Activated effector memory CD4-positive, alpha-beta T cell treated with anti-CD3 and anti-CD28 coated beads, Interleukin-2, amount 50 U/mL, for 16 hours (primary cell): ENCODE data around the gene WHRN.

Source experiments
- DNase-seq: peaks from one replicate; pipeline ENCODE4 v3.0.0-alpha.2; 2020

The WHRN gene

GRCh38 chr9:114445616-114446015 lies 59.7 kb downstream of the WHRN start:
- no peak for DNase-seq

GRCh38 chr9:114442022-114442421 lies 63.3 kb downstream of the WHRN start:
- no peak for DNase-seq

GRCh38 chr9:114437401-114437893 lies 67.8 kb downstream of the WHRN start:
- no peak for DNase-seq

- DNase-seq: peak; percentile 50
Observed at GRCh38 chr9:114434878-114435311, 70.4 kb downstream of the WHRN start.

- peak; percentile 14 for DNase-seq
Observed at GRCh38 chr9:114433720-114434255, 71.5 kb downstream of the WHRN start.

GRCh38 chr9:114433086-114433485 lies 72.2 kb downstream of the WHRN start:
- peak; percentile 46 for DNase-seq

GRCh38 chr9:114432323-114433067 lies 72.8 kb downstream of the WHRN start:
- peak; percentile 27 for DNase-seq

GRCh38 chr9:114431770-114432169 lies 73.5 kb downstream of the WHRN start:
- DNase-seq: peak; percentile 25

GRCh38 chr9:114431003-114431402 lies 74.3 kb downstream of the WHRN start:
- DNase-seq: peak; percentile 17

GRCh38 chr9:114430457-114430856 lies 74.8 kb downstream of the WHRN start:
- DNase-seq: peak; percentile 33

- peak; percentile 41 for DNase-seq
Observed at GRCh38 chr9:114429488-114429887, 75.8 kb downstream of the WHRN start.

GRCh38 chr9:114428466-114428865 lies 76.8 kb downstream of the WHRN start:
- peak; percentile 41 for DNase-seq

- DNase-seq: no peak
Observed at GRCh38 chr9:114427644-114428043, 77.6 kb downstream of the WHRN start.

GRCh38 chr9:114426046-114426948 lies 79.0 kb downstream of the WHRN start:
- no peak for DNase-seq

GRCh38 chr9:114425126-114425525 lies 80.1 kb downstream of the WHRN start:
- no peak for DNase-seq

GRCh38 chr9:114424126-114424525 lies 81.1 kb downstream of the WHRN start:
- DNase-seq: peak; percentile 61

GRCh38 chr9:114423181-114423580 lies 82.1 kb downstream of the WHRN start:
- DNase-seq: peak; percentile 49

- DNase-seq: no peak
Observed at GRCh38 chr9:114421147-114421546, 84.1 kb downstream of the WHRN start.

GRCh38 chr9:114419796-114420195 lies 85.5 kb downstream of the WHRN start:
- DNase-seq: no peak

- no peak for DNase-seq
Observed at GRCh38 chr9:114418053-114418452, 87.2 kb downstream of the WHRN start.

GRCh38 chr9:114417511-114417910 lies 87.8 kb downstream of the WHRN start:
- DNase-seq: no peak

- no peak for DNase-seq
Observed at GRCh38 chr9:114416906-114417305, 88.4 kb downstream of the WHRN start.

- no peak for DNase-seq
Observed at GRCh38 chr9:114416290-114416689, 89.0 kb downstream of the WHRN start.
